Adrenal gland (tissue), 5 donors: Measurements from ENCODE around the gene DLGAP1.

Source experiments
- CTCF ChIP-seq, 6 experiments: fragments of 450-650 bp in 4 of 6; fragments of 200-600 bp in 2 of 6; sonication (generic) in 1 of 6; IDR thresholded peaks; 1 replicate in 5 of 6; 2 replicates in 1 of 6; pipeline versions ENCODE4 v1.5.1 to v1.8.0; 2016 to 2021; ENCODE audit warnings: antibody characterized with exemption in 6 of 6, mild to moderate bottlenecking in 2 of 6, moderate library complexity in 1 of 6
- POLR2A ChIP-seq, 2 donors: fragments of 450-650 bp; IDR thresholded peaks; one replicate each; pipeline ENCODE4 v1.6.1; 2017; ENCODE audit warnings: antibody characterized with exemption in 2 of 2, mild to moderate bottlenecking in 2 of 2, moderate library complexity in 1 of 2
- donor health status: DM: no; HTN: no; CAD: no.

GRCh38 chr18:3759099-3759498 is 696.0 kb downstream of the DLGAP1 start:
- no peak for TF ChIP-seq CTCF (IDR thresholded peaks at IDR 0.05)
- no peak for TF ChIP-seq POLR2A (IDR thresholded peaks at IDR 0.05)
